ENCODE measurements around the gene ECSCR.

ECSCR gene

DNA sequence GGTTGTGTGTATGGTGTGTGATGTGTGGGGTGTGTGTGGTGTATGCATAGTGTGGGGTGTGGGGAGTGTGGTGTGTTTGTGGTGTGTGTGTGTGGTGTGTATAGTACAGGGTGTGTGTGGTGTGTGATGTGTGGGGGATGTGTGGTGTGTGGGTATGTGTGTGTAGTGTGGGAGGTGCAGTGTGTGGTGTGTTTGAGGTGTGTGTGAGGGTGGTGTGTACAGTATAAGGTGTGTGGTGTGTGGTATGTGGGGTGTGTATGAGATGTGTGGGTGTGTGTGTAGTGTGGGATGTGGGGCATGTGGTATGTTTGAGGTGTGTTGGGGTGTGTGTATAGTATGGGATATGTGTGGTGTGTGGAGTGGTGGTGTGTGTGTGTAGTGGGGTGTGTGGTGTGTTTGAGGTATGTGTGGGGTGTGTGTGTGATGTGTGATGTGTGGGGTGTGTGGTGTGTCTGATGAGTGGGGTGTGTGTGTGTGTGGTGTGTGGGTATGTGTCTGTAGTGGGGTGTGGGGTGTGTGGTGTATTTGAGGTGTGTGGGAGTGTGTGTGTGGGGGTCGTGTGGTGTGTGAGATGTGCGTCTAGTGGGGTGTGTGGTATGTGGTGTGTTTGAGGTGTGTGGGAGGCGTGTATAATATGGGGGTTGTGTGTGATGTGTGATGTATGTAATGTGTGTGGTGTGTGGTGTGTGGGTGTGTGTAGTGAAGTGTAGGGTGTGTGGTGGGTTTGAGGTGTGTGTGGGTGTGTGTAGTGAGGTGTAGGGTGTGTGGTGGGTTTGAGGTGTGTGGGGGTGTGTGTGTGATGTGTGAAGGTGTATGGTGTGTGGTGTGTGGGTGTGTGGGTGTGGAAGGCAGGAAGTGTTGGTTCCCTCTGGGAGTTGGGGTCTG, 8.6 kb downstream of the ECSCR start (continued):
- TF ChIP-seq ZNF311 (tag by site-specific recombination; IDR thresholded peaks at IDR 0.05; ENCODE audit: borderline replicate concordance) (0 out of 2 replicates have a peak, but pooled peaks have one; percentile 32), ZNF585B (tag by site-specific recombination; IDR thresholded peaks at IDR 0.05) (no peak), ZNF629 (tag by site-specific recombination; IDR thresholded peaks at IDR 0.05) (no peak), ZNF514 (tag by site-specific recombination; IDR thresholded peaks at IDR 0.05) (0 out of 2 replicates have a peak, but pooled peaks have one; percentile 37), ZNF423 (tag by site-specific recombination; IDR thresholded peaks at IDR 0.05) (no peak), MYNN (tag by site-specific recombination; IDR thresholded peaks at IDR 0.05; ENCODE audit: borderline replicate concordance) (no peak), ZNF560 (tag by site-specific recombination; IDR thresholded peaks at IDR 0.05; ENCODE audit: borderline replicate concordance) (no peak), HOXD13 (CRISPR knock-in tag; IDR thresholded peaks at IDR 0.05; ENCODE audit: borderline replicate concordance) (no peak), KLF16 (tag by site-specific recombination; IDR thresholded peaks at IDR 0.05) (no peak), ZNF335 (tag by site-specific recombination; conservative IDR thresholded peaks at IDR 0.05) (no peak), ZXDB (tag by site-specific recombination; IDR thresholded peaks at IDR 0.05) (no peak)
- TF ChIP-seq, protein P1, sequence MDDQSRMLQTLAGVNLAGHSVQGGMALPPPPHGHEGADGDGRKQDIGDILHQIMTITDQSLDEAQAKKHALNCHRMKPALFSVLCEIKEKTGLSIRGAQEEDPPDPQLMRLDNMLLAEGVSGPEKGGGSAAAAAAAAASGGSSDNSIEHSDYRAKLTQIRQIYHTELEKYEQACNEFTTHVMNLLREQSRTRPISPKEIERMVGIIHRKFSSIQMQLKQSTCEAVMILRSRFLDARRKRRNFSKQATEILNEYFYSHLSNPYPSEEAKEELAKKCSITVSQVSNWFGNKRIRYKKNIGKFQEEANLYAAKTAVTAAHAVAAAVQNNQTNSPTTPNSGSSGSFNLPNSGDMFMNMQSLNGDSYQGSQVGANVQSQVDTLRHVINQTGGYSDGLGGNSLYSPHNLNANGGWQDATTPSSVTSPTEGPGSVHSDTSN (CRISPR knock-in tag; IDR thresholded peaks at IDR 0.05) = no peak
- TF ChIP-seq, protein P2, sequence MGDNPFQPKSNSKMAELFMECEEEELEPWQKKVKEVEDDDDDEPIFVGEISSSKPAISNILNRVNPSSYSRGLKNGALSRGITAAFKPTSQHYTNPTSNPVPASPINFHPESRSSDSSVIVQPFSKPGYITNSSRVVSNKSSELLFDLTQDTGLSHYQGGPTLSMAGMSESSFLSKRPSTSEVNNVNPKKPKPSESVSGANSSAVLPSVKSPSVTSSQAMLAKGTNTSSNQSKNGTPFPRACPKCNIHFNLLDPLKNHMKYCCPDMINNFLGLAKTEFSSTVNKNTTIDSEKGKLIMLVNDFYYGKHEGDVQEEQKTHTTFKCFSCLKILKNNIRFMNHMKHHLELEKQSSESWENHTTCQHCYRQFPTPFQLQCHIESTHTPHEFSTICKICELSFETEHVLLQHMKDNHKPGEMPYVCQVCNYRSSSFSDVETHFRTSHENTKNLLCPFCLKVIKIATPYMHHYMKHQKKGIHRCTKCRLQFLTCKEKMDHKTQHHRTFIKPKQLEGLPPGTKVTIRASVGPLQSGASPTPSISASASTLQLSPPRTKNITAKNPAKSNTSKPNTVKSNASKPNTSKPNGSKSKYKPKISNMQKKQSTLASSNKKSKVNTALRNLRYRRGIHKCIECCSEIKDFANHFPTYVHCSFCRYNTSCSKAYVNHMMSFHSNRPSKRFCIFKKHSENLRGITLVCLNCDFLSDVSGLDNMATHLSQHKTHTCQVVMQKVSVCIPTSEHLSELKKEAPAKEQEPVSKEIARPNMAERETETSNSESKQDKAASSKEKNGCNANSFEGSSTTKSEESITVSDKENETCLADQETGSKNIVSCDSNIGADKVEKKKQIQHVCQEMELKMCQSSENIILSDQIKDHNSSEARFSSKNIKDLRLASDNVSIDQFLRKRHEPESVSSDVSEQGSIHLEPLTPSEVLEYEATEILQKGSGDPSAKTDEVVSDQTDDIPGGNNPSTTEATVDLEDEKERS (tag by site-specific recombination; IDR thresholded peaks at IDR 0.05) = no peak

DNA sequence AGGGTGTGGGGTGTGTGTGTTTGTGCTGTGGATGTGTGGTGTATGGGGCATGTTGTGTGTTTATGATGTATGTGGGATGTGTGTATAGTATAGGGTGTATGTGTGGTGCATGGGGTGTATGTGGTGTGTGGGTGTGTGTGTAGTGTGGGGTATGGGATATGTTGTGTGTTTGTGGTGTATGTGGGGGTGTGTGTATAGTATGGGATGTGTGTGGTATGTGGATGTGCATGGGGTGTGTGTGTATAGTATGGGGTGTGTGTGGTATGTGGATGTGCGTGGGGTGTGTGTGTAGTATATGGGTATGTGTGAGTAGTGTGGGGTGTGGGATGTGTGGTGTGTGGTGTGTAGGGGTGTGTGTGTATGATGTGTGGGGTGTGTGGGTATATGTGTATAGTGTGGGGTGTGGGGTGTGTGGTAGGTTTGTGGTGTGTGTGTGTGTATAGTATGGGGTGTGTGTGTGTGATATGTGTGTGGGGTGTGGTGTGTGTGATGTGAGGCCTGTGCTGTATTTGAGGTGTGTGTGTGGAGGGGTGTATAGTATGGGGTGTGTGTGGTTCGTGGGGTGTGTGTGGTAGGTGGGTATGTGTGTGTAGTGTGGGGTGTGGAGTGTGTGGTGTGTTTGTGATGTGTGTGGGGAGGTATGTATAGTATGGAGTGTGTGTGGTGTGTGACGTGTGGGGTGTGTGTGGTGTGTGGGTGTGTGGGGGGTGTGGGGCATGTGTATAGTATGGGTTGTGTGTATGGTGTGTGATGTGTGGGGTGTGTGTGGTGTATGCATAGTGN, 10.5 kb downstream of the ECSCR start:
- CTCF ChIA-PET = no interaction called here
- Histone ChIP-seq H3K9me3 (ENCODE audit: control insufficient read depth, insufficient read depth, low read depth, low read length) (no peaks in the 10 kb centered on the region), H3K4me3 (ENCODE audit: low read depth, low read length) (no peak overlapping the region), H3K4me1 (ENCODE audit: control insufficient read depth, insufficient read depth, low read length) (no peaks in the 10 kb centered on the region), H3K36me3 (ENCODE audit: control insufficient read depth in 2 of 2, insufficient read depth in 1 of 2, low read length in 2 of 2) (no peaks in the 10 kb centered on the region; a peak in 1 of 3 replicates), H3K27ac (ENCODE audit: extremely low read depth, low read depth, low read length) (no peak overlapping the region)
- POLR2A ChIA-PET = no interaction called here
- TF ChIP-seq, protein P3, sequence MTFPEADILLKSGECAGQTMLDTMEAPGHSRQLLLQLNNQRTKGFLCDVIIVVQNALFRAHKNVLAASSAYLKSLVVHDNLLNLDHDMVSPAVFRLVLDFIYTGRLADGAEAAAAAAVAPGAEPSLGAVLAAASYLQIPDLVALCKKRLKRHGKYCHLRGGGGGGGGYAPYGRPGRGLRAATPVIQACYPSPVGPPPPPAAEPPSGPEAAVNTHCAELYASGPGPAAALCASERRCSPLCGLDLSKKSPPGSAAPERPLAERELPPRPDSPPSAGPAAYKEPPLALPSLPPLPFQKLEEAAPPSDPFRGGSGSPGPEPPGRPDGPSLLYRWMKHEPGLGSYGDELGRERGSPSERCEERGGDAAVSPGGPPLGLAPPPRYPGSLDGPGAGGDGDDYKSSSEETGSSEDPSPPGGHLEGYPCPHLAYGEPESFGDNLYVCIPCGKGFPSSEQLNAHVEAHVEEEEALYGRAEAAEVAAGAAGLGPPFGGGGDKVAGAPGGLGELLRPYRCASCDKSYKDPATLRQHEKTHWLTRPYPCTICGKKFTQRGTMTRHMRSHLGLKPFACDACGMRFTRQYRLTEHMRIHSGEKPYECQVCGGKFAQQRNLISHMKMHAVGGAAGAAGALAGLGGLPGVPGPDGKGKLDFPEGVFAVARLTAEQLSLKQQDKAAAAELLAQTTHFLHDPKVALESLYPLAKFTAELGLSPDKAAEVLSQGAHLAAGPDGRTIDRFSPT (tag by site-specific recombination; IDR thresholded peaks at IDR 0.05) = no peak
- TF ChIP-seq ZNF677 (tag by site-specific recombination; IDR thresholded peaks at IDR 0.05) = no peak
- no peak for TF ChIP-seq ZNF707 (tag by site-specific recombination; IDR thresholded peaks at IDR 0.05)
- no peak for TF ChIP-seq TRIM28 (IDR thresholded peaks at IDR 0.05; ENCODE audit: borderline replicate concordance, low read length)
- TF ChIP-seq ZNF501 (tag by site-specific recombination; IDR thresholded peaks at IDR 0.05) = no peak
- TF ChIP-seq, protein P4, sequence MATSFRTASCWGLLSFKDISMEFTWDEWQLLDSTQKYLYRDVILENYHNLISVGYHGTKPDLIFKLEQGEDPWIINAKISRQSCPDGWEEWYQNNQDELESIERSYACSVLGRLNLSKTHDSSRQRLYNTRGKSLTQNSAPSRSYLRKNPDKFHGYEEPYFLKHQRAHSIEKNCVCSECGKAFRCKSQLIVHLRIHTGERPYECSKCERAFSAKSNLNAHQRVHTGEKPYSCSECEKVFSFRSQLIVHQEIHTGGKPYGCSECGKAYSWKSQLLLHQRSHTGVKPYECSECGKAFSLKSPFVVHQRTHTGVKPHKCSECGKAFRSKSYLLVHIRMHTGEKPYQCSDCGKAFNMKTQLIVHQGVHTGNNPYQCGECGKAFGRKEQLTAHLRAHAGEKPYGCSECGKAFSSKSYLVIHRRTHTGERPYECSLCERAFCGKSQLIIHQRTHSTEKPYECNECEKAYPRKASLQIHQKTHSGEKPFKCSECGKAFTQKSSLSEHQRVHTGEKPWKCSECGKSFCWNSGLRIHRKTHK (tag by site-specific recombination; IDR thresholded peaks at IDR 0.05) = no peak
- TF ChIP-seq ZNF768 (tag by site-specific recombination; IDR thresholded peaks at IDR 0.05) = no peak
- TF ChIP-seq, protein P5, sequence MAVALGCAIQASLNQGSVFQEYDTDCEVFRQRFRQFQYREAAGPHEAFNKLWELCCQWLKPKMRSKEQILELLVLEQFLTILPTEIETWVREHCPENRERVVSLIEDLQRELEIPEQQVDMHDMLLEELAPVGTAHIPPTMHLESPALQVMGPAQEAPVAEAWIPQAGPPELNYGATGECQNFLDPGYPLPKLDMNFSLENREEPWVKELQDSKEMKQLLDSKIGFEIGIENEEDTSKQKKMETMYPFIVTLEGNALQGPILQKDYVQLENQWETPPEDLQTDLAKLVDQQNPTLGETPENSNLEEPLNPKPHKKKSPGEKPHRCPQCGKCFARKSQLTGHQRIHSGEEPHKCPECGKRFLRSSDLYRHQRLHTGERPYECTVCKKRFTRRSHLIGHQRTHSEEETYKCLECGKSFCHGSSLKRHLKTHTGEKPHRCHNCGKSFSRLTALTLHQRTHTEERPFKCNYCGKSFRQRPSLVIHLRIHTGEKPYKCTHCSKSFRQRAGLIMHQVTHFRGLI (tag by site-specific recombination; IDR thresholded peaks at IDR 0.05) = no peak
- TF ChIP-seq, protein P6, sequence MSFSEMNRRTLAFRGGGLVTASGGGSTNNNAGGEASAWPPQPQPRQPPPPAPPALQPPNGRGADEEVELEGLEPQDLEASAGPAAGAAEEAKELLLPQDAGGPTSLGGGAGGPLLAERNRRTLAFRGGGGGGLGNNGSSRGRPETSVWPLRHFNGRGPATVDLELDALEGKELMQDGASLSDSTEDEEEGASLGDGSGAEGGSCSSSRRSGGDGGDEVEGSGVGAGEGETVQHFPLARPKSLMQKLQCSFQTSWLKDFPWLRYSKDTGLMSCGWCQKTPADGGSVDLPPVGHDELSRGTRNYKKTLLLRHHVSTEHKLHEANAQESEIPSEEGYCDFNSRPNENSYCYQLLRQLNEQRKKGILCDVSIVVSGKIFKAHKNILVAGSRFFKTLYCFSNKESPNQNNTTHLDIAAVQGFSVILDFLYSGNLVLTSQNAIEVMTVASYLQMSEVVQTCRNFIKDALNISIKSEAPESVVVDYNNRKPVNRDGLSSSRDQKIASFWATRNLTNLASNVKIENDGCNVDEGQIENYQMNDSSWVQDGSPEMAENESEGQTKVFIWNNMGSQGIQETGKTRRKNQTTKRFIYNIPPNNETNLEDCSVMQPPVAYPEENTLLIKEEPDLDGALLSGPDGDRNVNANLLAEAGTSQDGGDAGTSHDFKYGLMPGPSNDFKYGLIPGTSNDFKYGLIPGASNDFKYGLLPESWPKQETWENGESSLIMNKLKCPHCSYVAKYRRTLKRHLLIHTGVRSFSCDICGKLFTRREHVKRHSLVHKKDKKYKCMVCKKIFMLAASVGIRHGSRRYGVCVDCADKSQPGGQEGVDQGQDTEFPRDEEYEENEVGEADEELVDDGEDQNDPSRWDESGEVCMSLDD (tag by site-specific recombination; IDR thresholded peaks at IDR 0.05) = no peak
